OCI-LY1 (cell line): ENCODE results near the gene CAMK2D.

Source experiments
- H2AFZ ChIP-seq: fragments of 200-600 bp; sonication (generic), shearing (Covaris generic); 2 replicates; pipeline ENCODE4 v1.6.0; 2014; ENCODE audit warnings: antibody characterized with exemption, mild to moderate bottlenecking, low read length
- H3F3A ChIP-seq: fragments of 200-600 bp; sonication (generic), shearing (Covaris generic); 2 replicates; pipeline ENCODE4 v1.6.0; 2014; ENCODE audit warnings: mild to moderate bottlenecking, antibody characterized with exemption, low read length, moderate library complexity; ENCODE audit not compliant: insufficient read depth
- H3K27ac ChIP-seq: fragments of 200-600 bp; sonication (generic); 2 replicates; pipeline ENCODE4 v1.5.1; 2014; ENCODE audit warnings: low read length, mixed run types, mild to moderate bottlenecking, low read depth; ENCODE audit not compliant: poor library complexity, severe bottlenecking
- H3K27me3 ChIP-seq: fragments of 200-600 bp; sonication (generic); 2 replicates; pipeline ENCODE4 v1.6.0; 2014; ENCODE audit warnings: antibody characterized with exemption, mild to moderate bottlenecking, low read length, moderate library complexity; ENCODE audit not compliant: insufficient read depth
- H3K36me3 ChIP-seq: fragments of 200-600 bp; sonication (generic); 2 replicates; pipeline ENCODE4 v1.6.1; 2014; ENCODE audit warnings: mild to moderate bottlenecking, antibody characterized with exemption, low read length, moderate library complexity, mixed read lengths; ENCODE audit not compliant: insufficient read depth
- H3K4me1 ChIP-seq: fragments of 200-600 bp; sonication (generic); 2 replicates; pipeline ENCODE4 v1.5.1; 2014; ENCODE audit warnings: mild to moderate bottlenecking, low read length, moderate library complexity; ENCODE audit not compliant: insufficient read depth, severe bottlenecking
- H3K4me2 ChIP-seq: fragments of 200-600 bp; sonication (generic), shearing (Covaris generic); 2 replicates; pipeline ENCODE4 v1.6.1; 2014; ENCODE audit warnings: low read length
- H3K4me3 ChIP-seq: fragments of 200-600 bp; sonication (generic); 2 replicates; pipeline ENCODE4 v1.5.1; 2014; ENCODE audit warnings: low read length, low read depth, mild to moderate bottlenecking, mixed read lengths; ENCODE audit not compliant: poor library complexity, severe bottlenecking
- H3K79me2 ChIP-seq: fragments of 200-600 bp; shearing (Covaris generic); 2 replicates; pipeline ENCODE4 v1.6.1; 2016; ENCODE audit warnings: mixed run types, low read length, mixed read lengths; ENCODE audit not compliant: insufficient read depth
- H3K9ac ChIP-seq: fragments of 200-600 bp; sonication (generic), shearing (Covaris generic); 2 replicates; pipeline ENCODE4 v1.6.1; 2014; ENCODE audit warnings: mild to moderate bottlenecking, low read length, mixed read lengths
- H3K9me2 ChIP-seq: fragments of 200-600 bp; sonication (generic), shearing (Covaris generic); 2 replicates; pipeline ENCODE4 v1.6.1; 2014; ENCODE audit warnings: low read depth, mild to moderate bottlenecking, low read length, mixed read lengths
- H3K9me3 ChIP-seq: fragments of 200-600 bp; shearing (Covaris generic); 2 replicates; pipeline ENCODE4 v1.6.1; 2014; ENCODE audit warnings: low read length, mixed read lengths
- H4K20me1 ChIP-seq: fragments of 200-600 bp; sonication (generic), shearing (Covaris generic); 2 replicates; pipeline ENCODE4 v1.6.0; 2016; ENCODE audit warnings: mild to moderate bottlenecking, low read length; ENCODE audit not compliant: insufficient read depth
- EZH2 ChIP-seq: fragments of 200-600 bp; sonication (generic), shearing (Covaris generic); IDR thresholded peaks from 2 replicates; pipeline ENCODE4 v1.8.0; 2017; ENCODE audit warnings: borderline replicate concordance, mixed run types, mild to moderate bottlenecking, antibody characterized with exemption, low read length, moderate library complexity, mixed read lengths
- TF ChIP-seq, protein P1 (sequence below): fragments of 200-600 bp; sonication (generic), shearing (Covaris generic); IDR thresholded peaks from 2 replicates; pipeline ENCODE4 v1.5.1; 2017; ENCODE audit warnings: mild to moderate bottlenecking, antibody characterized with exemption, low read length, moderate library complexity, mixed read lengths

The CAMK2D gene

DNA sequence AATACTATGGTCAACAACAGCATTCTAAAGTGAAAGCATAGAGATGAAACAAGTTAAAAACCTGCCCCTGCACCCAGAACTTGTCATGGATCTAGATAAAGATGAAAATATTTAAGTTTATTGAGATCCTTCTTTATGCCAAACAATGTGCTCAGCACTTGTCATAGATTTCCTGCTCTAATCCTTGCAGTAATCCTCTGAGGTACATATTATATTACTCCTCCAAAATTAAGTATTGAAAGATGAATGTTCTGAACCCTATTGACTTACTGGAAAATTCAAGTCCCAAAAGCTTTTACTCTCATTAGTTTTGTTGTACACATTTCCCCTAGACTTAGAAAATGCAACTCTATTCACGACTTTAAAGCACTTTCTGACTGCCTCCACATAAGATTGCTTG, 35.6 kb downstream of the CAMK2D start:
- no peak overlapping the region for H3K9ac ChIP-seq
- 0 out of 2 replicates have a peak, but pooled peaks cover 4% of the 10 kb centered on the region for H3F3A ChIP-seq
- no peaks in the 10 kb centered on the region for H3K9me3 ChIP-seq
- H3K27me3 ChIP-seq, result no peaks in the 10 kb centered on the region
- H3K9me2 ChIP-seq, result no peaks in the 10 kb centered on the region
- no peak overlapping the region for H3K27ac ChIP-seq
- peaks cover 40% of the 10 kb centered on the region for H3K36me3 ChIP-seq
- peaks cover 98% of the 10 kb centered on the region for H3K79me2 ChIP-seq
- no peaks in the 10 kb centered on the region for H4K20me1 ChIP-seq
- no peak overlapping the region for H2AFZ ChIP-seq
- H3K4me3 ChIP-seq, result no peak overlapping the region
- no peak for TF ChIP-seq EZH2
- TF ChIP-seq, protein P1, sequence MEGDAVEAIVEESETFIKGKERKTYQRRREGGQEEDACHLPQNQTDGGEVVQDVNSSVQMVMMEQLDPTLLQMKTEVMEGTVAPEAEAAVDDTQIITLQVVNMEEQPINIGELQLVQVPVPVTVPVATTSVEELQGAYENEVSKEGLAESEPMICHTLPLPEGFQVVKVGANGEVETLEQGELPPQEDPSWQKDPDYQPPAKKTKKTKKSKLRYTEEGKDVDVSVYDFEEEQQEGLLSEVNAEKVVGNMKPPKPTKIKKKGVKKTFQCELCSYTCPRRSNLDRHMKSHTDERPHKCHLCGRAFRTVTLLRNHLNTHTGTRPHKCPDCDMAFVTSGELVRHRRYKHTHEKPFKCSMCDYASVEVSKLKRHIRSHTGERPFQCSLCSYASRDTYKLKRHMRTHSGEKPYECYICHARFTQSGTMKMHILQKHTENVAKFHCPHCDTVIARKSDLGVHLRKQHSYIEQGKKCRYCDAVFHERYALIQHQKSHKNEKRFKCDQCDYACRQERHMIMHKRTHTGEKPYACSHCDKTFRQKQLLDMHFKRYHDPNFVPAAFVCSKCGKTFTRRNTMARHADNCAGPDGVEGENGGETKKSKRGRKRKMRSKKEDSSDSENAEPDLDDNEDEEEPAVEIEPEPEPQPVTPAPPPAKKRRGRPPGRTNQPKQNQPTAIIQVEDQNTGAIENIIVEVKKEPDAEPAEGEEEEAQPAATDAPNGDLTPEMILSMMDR, result no peak
- peaks cover 32% of the 10 kb centered on the region for H3K4me1 ChIP-seq
- no peak overlapping the region for H3K4me2 ChIP-seq

DNA sequence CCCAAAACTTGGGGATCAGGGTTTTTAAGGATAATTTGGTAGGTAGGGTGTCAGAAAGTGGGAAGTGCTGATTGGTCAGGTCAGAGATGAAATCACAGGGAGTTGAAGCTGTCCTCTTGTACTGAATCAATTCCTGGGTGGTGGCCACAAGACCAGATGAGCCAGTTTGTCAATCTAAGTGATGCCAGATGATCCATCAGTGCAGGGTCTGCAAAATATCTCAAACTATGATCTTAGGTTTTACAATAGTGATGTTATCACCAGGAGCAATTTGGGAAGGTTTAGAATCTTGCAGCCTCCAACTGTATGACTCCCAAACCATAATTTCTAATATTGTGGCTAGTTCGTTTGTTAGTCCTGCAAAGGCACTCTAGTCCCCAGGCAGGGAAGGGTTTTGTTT, 43.3 kb downstream of the CAMK2D start:
- H3K9me3 ChIP-seq, result no peaks in the 10 kb centered on the region
- no peaks in the 10 kb centered on the region for H4K20me1 ChIP-seq
- TF ChIP-seq EZH2, result no peak
- no peak overlapping the region for H3K4me2 ChIP-seq
- H3K27ac ChIP-seq, result no peak overlapping the region
- no peaks in the 10 kb centered on the region for H3K4me1 ChIP-seq
- H3K9ac ChIP-seq, result no peak overlapping the region
- no peak overlapping the region for H3K4me3 ChIP-seq
- no peaks in the 10 kb centered on the region for H3F3A ChIP-seq
- H3K79me2 ChIP-seq, result peaks cover 89% of the 10 kb centered on the region
- H3K9me2 ChIP-seq, result no peaks in the 10 kb centered on the region
- no peak overlapping the region for H2AFZ ChIP-seq
- peaks cover 32% of the 10 kb centered on the region for H3K36me3 ChIP-seq
- H3K27me3 ChIP-seq, result no peaks in the 10 kb centered on the region

DNA sequence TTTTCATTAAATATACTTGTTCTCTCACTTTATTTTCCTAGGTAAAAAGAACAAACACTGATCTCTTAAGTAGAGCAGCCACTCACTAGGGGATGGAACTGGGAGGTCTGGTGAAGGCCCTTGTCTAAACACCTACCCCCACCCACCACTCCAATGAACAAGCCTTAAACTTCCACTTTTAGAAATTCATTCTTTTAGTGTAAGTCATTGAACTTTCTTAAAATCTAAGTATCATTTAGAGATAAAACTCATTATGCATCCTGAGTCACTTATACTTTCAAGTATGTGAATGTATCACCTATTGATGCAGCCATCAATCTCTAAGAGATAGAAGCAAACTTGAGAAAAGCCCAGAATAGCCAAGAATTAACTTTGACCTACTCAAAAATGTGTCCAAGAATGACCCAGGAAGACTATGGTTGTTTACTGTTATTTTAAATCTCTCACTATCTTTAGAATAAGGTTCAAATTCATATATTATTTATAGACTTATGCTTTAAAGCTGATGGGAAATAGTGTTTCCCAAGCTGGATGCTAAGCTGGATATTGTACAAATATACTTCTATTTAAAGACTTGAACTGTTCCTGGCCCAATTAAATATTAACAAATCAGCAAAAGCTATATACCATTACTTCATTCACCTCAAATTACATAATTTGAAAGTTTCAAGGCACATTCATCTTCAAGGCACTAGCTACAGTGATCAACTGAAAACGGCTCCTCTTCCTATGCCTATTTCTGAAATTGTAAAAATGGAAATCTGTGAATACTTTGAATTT, 49.5 kb downstream of the CAMK2D start:
- H3K9me3 ChIP-seq, result no peaks in the 10 kb centered on the region
- TF ChIP-seq EZH2, result no peak
- TF ChIP-seq, protein P1, result no peak
- no peak overlapping the region for H3K27ac ChIP-seq
- no peak overlapping the region for H3K4me3 ChIP-seq
- H3K27me3 ChIP-seq, result no peaks in the 10 kb centered on the region
- peaks cover 28% of the 10 kb centered on the region for H3K4me1 ChIP-seq
- peaks cover 73% of the 10 kb centered on the region for H3K79me2 ChIP-seq
- no peak overlapping the region for H2AFZ ChIP-seq
- H4K20me1 ChIP-seq, result no peaks in the 10 kb centered on the region
- peaks cover 34% of the 10 kb centered on the region for H3K36me3 ChIP-seq
- H3K9me2 ChIP-seq, result no peaks in the 10 kb centered on the region
- H3F3A ChIP-seq, result 0 out of 2 replicates have a peak, but pooled peaks cover 2% of the 10 kb centered on the region
- no peak overlapping the region for H3K4me2 ChIP-seq
- H3K9ac ChIP-seq, result no peak overlapping the region

DNA sequence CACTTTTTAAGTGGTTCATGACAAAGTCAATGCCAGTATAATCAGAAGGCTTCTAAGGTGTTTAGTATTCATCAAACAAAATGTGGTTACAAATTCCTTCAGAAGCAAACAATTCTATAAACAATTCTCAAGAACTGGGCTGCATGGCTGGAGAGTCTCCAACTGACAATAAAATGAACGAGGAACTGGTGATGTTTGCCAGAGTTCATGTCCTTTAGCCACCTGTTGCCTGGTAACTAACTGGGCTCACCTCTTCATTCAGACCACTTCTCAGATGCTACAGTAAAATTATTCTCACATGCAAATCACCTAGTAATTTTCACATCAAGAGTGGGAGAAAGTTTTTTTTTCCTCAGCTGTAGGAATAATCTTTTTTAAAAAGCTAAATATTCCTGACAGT, 53.3 kb downstream of the CAMK2D start:
- Histone ChIP-seq H2AFZ (no peak overlapping the region), H3K9ac (no peak overlapping the region), H3K4me3 (no peak overlapping the region), H3K9me2 (no peaks in the 10 kb centered on the region), H3K27me3 (no peaks in the 10 kb centered on the region), H3K9me3 (no peaks in the 10 kb centered on the region), H3F3A (0 out of 2 replicates have a peak, but pooled peaks cover 2% of the 10 kb centered on the region), H3K36me3 (peaks cover 32% of the 10 kb centered on the region), H4K20me1 (no peaks in the 10 kb centered on the region), H3K4me2 (no peak overlapping the region), H3K79me2 (peaks cover 82% of the 10 kb centered on the region), H3K27ac (no peak overlapping the region), H3K4me1 (peaks cover 33% of the 10 kb centered on the region)
- no peak for TF ChIP-seq EZH2
- TF ChIP-seq, protein P1, result no peak
